Endometrial microvascular endothelial cells (primary cell): ENCODE data around the gene GFOD1. TPM values are rescaled to one million over a fixed set of nuclear protein-coding genes. Genes with fewer than 3 reads are reported as not detected.

Experiments used
- in situ Hi-C: cut with HindIII; loops from 2 replicates; pipeline ENCODE4 v1.10.0; 2017; ENCODE audit warnings: low sequenced_read_pairs, low pct_unique_long_range_greater_than_20kb; ENCODE audit errors: inconsistent ontology term
- total RNA-seq: library from RNA; depleted of rRNA; stranded (reverse); fragments of >200 nt; gene quantifications from one replicate; pipeline ENCODE4 v1.2.3, GENCODE V29; 2015; ENCODE audit errors: inconsistent ontology term

The GFOD1 gene
- total RNA-seq, 1 donor from 2014 or later = 27.7 TPM

DNA sequence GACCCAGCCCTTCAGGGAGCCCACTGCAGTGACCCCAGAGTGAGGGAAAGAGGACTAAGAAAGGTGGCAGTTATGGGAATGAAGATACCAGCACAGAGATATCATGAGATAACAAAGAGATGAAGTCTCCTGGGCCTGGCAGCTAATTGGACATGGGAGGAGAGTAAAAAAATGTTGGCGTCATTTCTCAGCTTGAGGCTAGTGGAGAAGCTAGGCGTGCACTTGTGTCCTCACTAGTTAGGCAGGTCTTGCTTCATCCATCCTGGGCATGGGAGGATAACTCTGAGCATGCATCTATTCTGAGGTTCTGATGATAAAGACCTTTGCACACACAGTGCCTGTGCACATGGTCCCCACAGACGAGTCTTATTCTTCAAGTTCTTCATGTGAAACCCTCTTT lies 4.1 kb upstream of the GFOD1 start:
- in situ Hi-C loops = no loop called here

- in situ Hi-C loops = no loop called here
Observed at GRCh38 chr6:13490402-13490801, 3.0 kb upstream of the GFOD1 start.

- in situ Hi-C loops = no loop called here
Observed at GRCh38 chr6:13488896-13489237, 1.5 kb upstream of the GFOD1 start.

DNA sequence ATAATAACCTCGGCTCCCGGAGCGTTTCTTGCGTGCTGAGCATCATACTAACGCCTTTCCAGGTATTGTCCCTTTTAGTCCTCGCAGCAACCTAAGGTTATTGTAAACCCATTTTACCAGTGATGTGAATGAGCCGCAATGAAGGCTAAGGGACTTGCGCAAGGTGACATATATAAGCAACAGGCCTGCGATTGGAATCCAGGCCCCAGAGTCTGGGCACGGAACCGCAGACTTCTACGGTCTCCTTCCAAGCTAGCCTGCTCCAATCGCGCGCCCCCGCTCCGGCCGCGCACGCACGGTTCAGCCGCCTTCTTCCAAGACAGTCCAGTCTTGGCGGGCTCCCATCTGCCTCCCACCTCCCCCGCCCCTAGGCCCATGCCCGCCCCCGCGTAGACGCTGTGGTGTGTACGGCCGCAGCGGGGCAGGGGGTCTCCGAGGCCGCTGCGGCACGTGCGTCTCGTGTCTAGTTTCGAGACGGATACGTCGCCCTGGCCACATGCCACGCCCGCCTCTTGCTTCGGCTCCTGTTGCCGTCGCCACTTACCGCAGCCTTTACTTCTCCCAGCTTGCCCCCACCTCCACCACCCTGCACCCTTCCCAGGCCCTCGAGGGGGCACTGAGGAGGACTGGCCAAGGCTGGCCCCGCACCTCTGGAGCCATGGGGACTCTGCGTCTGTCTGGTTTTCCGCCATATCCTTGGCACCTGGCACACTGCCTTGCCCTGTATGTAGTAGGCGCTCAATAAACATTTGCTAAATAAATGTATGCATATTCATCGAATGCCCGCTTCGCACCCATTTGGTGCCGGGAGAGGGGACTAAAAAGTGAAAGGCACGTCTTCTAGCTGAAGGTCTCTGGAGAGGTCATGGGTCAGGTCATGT lies 855 bp upstream of the GFOD1 start:
- in situ Hi-C loops = no loop called here

- in situ Hi-C loops = no loop called here
Observed at GRCh38 chr6:13486679-13487121, 700 bp downstream of the GFOD1 start.

- in situ Hi-C loops = no loop called here
Observed at GRCh38 chr6:13485923-13486562, 1.4 kb downstream of the GFOD1 start.

DNA sequence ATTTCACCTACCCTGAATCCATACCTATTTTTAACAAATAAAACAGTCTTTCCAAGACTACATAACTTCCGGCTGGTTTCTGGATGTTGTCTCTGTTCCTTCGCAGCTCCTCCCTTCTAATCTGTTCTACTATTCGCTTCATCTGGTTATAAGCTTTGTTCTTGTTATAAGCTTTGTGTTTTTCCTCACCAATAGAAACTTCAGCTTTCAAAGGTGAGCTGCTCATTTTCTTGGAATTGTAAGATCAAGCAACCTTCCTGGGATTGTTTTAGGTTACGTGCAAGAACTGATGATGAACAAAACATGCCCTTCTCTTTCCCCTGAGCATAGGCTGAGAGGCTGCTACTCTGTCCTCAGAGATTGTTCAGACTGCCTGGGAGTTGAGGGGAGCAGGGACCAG lies 2.1 kb downstream of the GFOD1 start:
- in situ Hi-C loops = no loop called here

DNA sequence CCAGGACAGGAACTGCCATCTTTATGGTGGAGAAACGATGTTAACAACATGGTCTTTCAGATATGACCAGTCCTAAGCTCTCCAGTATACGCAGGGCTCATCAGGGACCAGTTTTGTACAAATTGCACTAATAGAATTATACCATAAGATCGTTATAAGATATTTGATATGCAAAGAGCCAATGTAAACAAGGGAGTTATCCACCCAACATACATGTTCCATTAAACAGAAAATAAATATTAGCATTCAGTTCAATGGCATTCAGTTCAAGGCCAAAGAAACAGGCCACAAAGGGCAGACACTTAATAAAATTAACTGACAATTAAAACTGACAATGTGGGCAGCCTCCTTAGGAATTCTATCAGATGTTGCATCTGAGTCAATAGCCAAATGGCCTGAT lies 2.6 kb downstream of the GFOD1 start:
- in situ Hi-C loops = no loop called here

GRCh38 chr6:13484138-13484708 lies 3.2 kb downstream of the GFOD1 start:
- in situ Hi-C loops = no loop called here

- in situ Hi-C loops = no loop called here
Observed at GRCh38 chr6:13480631-13481501, 6.5 kb downstream of the GFOD1 start.

DNA sequence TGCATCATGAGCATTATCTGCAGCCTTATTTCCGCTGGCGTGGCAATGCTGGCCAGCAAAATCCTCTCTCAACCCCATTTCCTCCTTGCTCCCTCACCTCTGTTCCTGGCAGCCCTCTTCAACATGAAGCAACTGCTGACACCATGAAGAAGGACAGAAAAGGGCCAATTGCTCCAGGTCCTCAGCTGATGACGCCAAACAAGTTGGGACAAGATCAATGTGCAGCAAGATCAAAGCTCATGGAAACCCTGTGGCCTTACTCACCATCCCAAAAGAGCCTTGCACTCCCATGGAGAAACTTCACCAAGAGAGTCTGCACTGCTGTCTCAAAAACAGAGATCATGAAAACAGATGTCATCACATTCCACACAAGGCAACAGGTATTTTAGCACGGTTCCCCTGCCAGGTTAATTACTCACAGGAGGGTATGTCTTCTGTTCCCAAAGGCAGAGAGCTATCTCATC lies 7.4 kb downstream of the GFOD1 start:
- in situ Hi-C loops = no loop called here

- in situ Hi-C loops = no loop called here
Observed at GRCh38 chr6:13479206-13479800, 8.1 kb downstream of the GFOD1 start.

DNA sequence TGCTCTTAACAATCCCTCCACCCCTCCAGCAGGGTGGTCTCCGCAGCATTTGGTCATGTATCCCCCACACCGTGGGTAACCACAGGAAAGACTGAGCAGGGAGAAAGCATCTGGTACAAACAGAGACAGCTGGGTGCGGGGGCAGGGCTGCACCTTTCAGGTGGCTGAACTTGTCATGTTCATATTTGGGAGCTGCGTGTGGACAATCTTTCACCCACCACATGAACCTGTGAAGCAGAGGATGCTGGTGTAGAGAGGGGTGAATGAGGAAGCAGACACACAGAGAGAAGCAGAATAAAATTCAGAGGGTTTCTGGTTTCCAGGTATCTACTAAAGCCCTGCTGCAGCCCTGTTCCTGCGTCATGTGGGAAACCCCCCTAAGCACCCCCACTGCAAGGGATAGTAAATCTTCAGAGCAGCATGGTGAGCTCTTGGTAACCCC lies 8.9 kb downstream of the GFOD1 start:
- in situ Hi-C loops = no loop called here

GRCh38 chr6:13474787-13475186 lies 12.6 kb downstream of the GFOD1 start:
- in situ Hi-C loops = no loop called here

GRCh38 chr6:13474360-13474759 lies 13.0 kb downstream of the GFOD1 start:
- in situ Hi-C loops = no loop called here

DNA sequence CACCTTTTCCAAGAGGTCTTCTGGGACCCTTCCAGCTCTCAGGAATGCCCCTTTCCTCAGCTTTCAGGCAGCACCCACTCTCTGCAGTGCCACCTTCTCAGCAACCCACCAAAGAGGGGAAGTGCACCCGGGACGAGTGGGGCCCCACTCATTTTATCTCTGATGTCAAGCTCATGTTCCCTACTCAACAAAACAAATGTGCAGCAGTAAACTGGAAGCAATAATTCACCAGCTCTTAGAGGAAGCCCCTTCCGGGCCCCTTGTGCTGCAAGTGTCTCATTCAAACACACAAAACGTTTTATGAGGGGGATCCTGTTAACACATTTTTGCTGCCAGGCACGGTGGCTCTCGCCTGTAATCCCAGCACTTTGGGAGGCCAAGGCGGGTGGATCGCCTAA lies 13.6 kb downstream of the GFOD1 start:
- in situ Hi-C loops = no loop called here

DNA sequence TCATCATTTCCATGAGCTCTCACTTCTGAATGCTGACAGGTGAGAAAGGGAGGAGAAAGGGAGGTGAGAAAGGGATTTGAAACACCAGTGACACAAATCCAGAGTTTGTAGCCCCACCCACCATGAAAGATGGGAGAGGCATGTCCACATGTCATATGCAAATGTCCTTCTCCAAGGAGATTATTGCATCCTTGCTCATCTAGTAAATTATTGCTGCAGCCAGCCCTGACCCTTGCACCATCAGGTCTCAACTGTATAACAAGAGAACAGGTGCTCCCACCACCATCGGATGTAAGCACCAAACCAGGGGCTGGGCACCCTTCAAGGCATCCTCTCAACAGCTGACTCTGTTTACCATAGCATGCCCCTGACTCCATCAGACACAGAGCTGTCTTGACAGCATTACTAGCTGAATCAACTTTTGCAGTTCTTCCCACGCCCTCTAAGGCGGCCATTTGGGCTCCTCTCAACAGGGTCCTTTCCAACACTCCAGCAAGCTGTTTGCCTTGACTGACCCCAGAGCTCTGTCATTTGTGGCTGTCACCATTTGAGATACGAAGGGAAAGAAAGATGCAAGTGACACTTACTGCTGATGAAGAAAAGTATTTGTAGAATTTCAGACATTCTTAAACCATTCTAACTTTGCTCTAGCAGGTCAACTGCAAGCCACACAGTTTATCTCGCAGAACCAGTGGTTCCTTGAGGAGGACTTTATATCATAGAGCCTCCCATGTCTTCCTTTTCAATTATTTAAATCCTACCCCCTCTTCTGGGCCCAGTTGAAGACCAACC lies 14.2 kb downstream of the GFOD1 start:
- in situ Hi-C loops = no loop called here

- in situ Hi-C loops = no loop called here
Observed at GRCh38 chr6:13472099-13472498, 15.3 kb downstream of the GFOD1 start.
